NK-92 treated with Interleukin-12 subunit alpha and Interleukin-12 subunit beta, amount 100 ng/mL, for 24 hours (cell line): ENCODE data around the gene CTNNA3.

Experiments used
- DNase-seq: peaks from one replicate; lab custom pipeline; 2025; lab: John Stamatoyannopoulos, UW

The CTNNA3 gene

GRCh38 chr10:67327626-67328535 lies 368.1 kb downstream of the CTNNA3 start:
- no peak for DNase-seq

GRCh38 chr10:67319976-67320375 lies 376.0 kb downstream of the CTNNA3 start:
- no peak for DNase-seq

- DNase-seq, result no peak
Observed at GRCh38 chr10:67308912-67309311, 387.1 kb downstream of the CTNNA3 start.

- no peak for DNase-seq
Observed at GRCh38 chr10:67306588-67307205, 389.3 kb downstream of the CTNNA3 start.

GRCh38 chr10:67302701-67303100 lies 393.3 kb downstream of the CTNNA3 start:
- DNase-seq, result no peak

GRCh38 chr10:67299761-67300160 lies 396.2 kb downstream of the CTNNA3 start:
- DNase-seq, result no peak

GRCh38 chr10:67297637-67298181 lies 398.3 kb downstream of the CTNNA3 start:
- no peak for DNase-seq

GRCh38 chr10:67296926-67297325 lies 399.1 kb downstream of the CTNNA3 start:
- no peak for DNase-seq

GRCh38 chr10:67288688-67289410 lies 407.1 kb downstream of the CTNNA3 start:
- DNase-seq, result no peak

- no peak for DNase-seq
Observed at GRCh38 chr10:67284589-67284988, 411.4 kb downstream of the CTNNA3 start.

GRCh38 chr10:67282871-67283270 lies 413.1 kb downstream of the CTNNA3 start:
- DNase-seq, result no peak

- DNase-seq, result no peak
Observed at GRCh38 chr10:67280405-67280804, 415.6 kb downstream of the CTNNA3 start.

- DNase-seq, result no peak
Observed at GRCh38 chr10:67277402-67277801, 418.6 kb downstream of the CTNNA3 start.

- DNase-seq, result no peak
Observed at GRCh38 chr10:67269828-67270227, 426.2 kb downstream of the CTNNA3 start.

- DNase-seq, result no peak
Observed at GRCh38 chr10:67268146-67268545, 427.8 kb downstream of the CTNNA3 start.

GRCh38 chr10:67262675-67263074 lies 433.3 kb downstream of the CTNNA3 start:
- no peak for DNase-seq

- DNase-seq, result no peak
Observed at GRCh38 chr10:67261300-67261797, 434.6 kb downstream of the CTNNA3 start.

GRCh38 chr10:67259319-67259929 lies 436.6 kb downstream of the CTNNA3 start:
- DNase-seq, result no peak

GRCh38 chr10:67257427-67258144 lies 438.4 kb downstream of the CTNNA3 start:
- no peak for DNase-seq

GRCh38 chr10:67257018-67257417 lies 439.0 kb downstream of the CTNNA3 start:
- DNase-seq, result no peak

- DNase-seq, result no peak
Observed at GRCh38 chr10:67250686-67251085, 445.3 kb downstream of the CTNNA3 start.
